AG10803 (cell line): ENCODE results near the gene RAD23A.

Experiments used
- DNase-seq: peaks from one replicate; pipeline ENCODE4 v3.0.0; 2010; ENCODE audit warnings: low read depth
- H3K4me3 ChIP-seq: 2 replicates; pipeline ENCODE4 v1.5.1; 2011; ENCODE audit warnings: mild to moderate bottlenecking, low read length, control low read depth
- CTCF ChIP-seq: conservative IDR thresholded peaks from 2 replicates; pipeline ENCODE4 v1.5.1; 2011; ENCODE audit warnings: mild to moderate bottlenecking, low read length, control low read depth, inconsistent platforms

RAD23A gene

GRCh38 chr19:12990431-12990830 lies 44.8 kb downstream of the RAD23A start:
- H3K4me3 ChIP-seq = no peak overlapping the region
- TF ChIP-seq CTCF = no peak
- DNase-seq = no peak

GRCh38 chr19:12990853-12991252 lies 45.2 kb downstream of the RAD23A start:
- no peak for TF ChIP-seq CTCF
- DNase-seq = no peak
- no peak overlapping the region for H3K4me3 ChIP-seq

- no peak for TF ChIP-seq CTCF
- DNase-seq = no peak
- H3K4me3 ChIP-seq = no peak overlapping the region
Measured at GRCh38 chr19:12991296-12991695, 45.6 kb downstream of the RAD23A start.

- DNase-seq = no peak
- no peak for TF ChIP-seq CTCF
- no peak overlapping the region for H3K4me3 ChIP-seq
Measured at GRCh38 chr19:12992729-12993128, 47.1 kb downstream of the RAD23A start.

- H3K4me3 ChIP-seq = no peak overlapping the region
- no peak for TF ChIP-seq CTCF
Measured at GRCh38 chr19:12993562-12993961, 47.9 kb downstream of the RAD23A start.

GRCh38 chr19:12994701-12995595 lies 49.3 kb downstream of the RAD23A start, which contains the start of gene NFIX:
Gene NFIX, plus strand, starts transcription at chr19:12995475. Its CDS starts 363 bp downstream, at chr19:12995838.
- TF ChIP-seq CTCF = no peak
- DNase-seq = peak; percentile 68
- peak within 1 kb of the TSS; percentile 88 for H3K4me3 ChIP-seq

More at GRCh38 chr19:12993562-12993961, 47.9 kb downstream of the RAD23A start:
- no peak for DNase-seq
